HCT116 (cell line): ENCODE results near the gene CDK18.

Experiments
- CTCF ChIP-seq, 3 experiments: fragments of 200-600 bp in 1 of 3; sonication (generic) in 1 of 3; IDR thresholded peaks in 2 of 3; conservative IDR thresholded peaks in 1 of 3; 2 replicates each; pipeline ENCODE4 v1.5.1; 2012 to 2017; ENCODE audit warnings: low read depth in 2 of 3, low read length in 2 of 3, antibody characterized with exemption in 1 of 3, borderline replicate concordance in 1 of 3, control low read depth in 1 of 3, mild to moderate bottlenecking in 1 of 3, mixed read lengths in 1 of 3, mixed run types in 1 of 3, moderate library complexity in 1 of 3; ENCODE audit not compliant: insufficient read depth in 1 of 3
- EZH2 ChIP-seq: fragments of 200-600 bp; sonication (generic); IDR thresholded peaks from 2 replicates; pipeline ENCODE4 v1.6.1; 2017; ENCODE audit warnings: antibody characterized with exemption, mixed run types
- EZH2phosphoT487 ChIP-seq: fragments of 200-600 bp; IDR thresholded peaks from 2 replicates; pipeline ENCODE4 v1.6.1; 2018; ENCODE audit warnings: antibody characterized with exemption, borderline replicate concordance
- JUND ChIP-seq: IDR thresholded peaks from 2 replicates; pipeline ENCODE4 v1.6.1; 2012
- MAX ChIP-seq: IDR thresholded peaks from 2 replicates; pipeline ENCODE4 v1.6.1; 2012
- POLR2AphosphoS5 ChIP-seq: IDR thresholded peaks from 2 replicates; pipeline ENCODE4 v1.6.1; 2011; ENCODE audit warnings: mild to moderate bottlenecking, low read depth, low read length, moderate library complexity
- RAD21 ChIP-seq: IDR thresholded peaks from 2 replicates; pipeline ENCODE4 v1.6.1; 2012; ENCODE audit warnings: low read depth, mild to moderate bottlenecking
- TCF7L2 ChIP-seq: IDR thresholded peaks from 2 replicates; pipeline ENCODE4 v1.7.0; 2011; ENCODE audit warnings: borderline replicate concordance, inconsistent platforms; ENCODE audit not compliant: insufficient read depth, insufficient read length; ENCODE audit errors: extremely low read depth
- YY1 ChIP-seq: IDR thresholded peaks from 2 replicates; pipeline ENCODE4 v1.6.1; 2011; ENCODE audit warnings: low read length, low read depth, moderate library complexity, mild to moderate bottlenecking; ENCODE audit not compliant: insufficient replicate concordance; ENCODE audit errors: extremely low read depth
- ZBTB33 ChIP-seq: IDR thresholded peaks from 2 replicates; pipeline ENCODE4 v1.6.1; 2011; ENCODE audit warnings: mild to moderate bottlenecking, low read length, moderate library complexity; ENCODE audit not compliant: insufficient replicate concordance; ENCODE audit errors: extremely low read depth
- ZFX ChIP-seq: fragments of 450-650 bp; IDR thresholded peaks from 2 replicates; pipeline ENCODE4 v1.6.1; 2017

- TF ChIP-seq CTCF (IDR thresholded peaks at IDR 0.05 in 2 of 3, conservative IDR thresholded peaks at IDR 0.05 in 1 of 3; ENCODE audit: borderline replicate concordance in 1 of 3, insufficient read depth in 1 of 3, low read depth in 2 of 3, low read length in 2 of 3) (no peak), ZBTB33 (no peak), EZH2 (no peak), POLR2AphosphoS5 (no peak), MAX (no peak), ZFX (no peak), TCF7L2 (no peak), YY1 (no peak), EZH2phosphoT487 (no peak), JUND (no peak), RAD21 (no peak)
Observed at GRCh38 chr1:205502992-205503391, 1.5 kb upstream of the CDK18 start.
